ENCODE results near the gene ULK4.

The ULK4 gene

GRCh38 chr3:41753651-41754050 lies 208.3 kb downstream of the ULK4 start:
- TF ChIP-seq, protein P1, sequence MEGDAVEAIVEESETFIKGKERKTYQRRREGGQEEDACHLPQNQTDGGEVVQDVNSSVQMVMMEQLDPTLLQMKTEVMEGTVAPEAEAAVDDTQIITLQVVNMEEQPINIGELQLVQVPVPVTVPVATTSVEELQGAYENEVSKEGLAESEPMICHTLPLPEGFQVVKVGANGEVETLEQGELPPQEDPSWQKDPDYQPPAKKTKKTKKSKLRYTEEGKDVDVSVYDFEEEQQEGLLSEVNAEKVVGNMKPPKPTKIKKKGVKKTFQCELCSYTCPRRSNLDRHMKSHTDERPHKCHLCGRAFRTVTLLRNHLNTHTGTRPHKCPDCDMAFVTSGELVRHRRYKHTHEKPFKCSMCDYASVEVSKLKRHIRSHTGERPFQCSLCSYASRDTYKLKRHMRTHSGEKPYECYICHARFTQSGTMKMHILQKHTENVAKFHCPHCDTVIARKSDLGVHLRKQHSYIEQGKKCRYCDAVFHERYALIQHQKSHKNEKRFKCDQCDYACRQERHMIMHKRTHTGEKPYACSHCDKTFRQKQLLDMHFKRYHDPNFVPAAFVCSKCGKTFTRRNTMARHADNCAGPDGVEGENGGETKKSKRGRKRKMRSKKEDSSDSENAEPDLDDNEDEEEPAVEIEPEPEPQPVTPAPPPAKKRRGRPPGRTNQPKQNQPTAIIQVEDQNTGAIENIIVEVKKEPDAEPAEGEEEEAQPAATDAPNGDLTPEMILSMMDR (IDR thresholded peaks at IDR 0.05), result no peak

GRCh38 chr3:41751597-41751996 lies 210.3 kb downstream of the ULK4 start:
- TF ChIP-seq, protein P1 (IDR thresholded peaks at IDR 0.05), result no peak

DNA sequence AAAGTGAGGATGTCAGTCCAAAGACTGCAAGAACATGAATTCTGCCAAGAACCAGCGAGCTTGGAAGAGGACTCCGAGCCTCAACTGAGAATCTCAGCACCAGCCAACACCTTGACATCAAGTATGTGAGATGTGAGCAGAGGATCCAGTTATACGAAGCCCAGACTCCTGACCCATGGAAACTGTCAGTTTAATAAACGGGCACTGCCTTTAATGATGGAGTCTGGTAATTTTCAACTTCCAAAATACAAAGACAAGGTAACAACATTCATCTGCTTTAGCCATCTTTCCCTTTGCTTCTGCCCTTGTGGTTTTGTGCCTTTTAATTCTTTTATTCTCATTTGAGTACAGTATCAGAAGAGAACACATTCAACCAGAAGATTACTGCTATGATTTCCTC lies 211.9 kb downstream of the ULK4 start:
- TF ChIP-seq, protein P1 (IDR thresholded peaks at IDR 0.05), result no peak

GRCh38 chr3:41746215-41746614 lies 215.7 kb downstream of the ULK4 start:
- TF ChIP-seq, protein P1 (IDR thresholded peaks at IDR 0.05), result no peak

- TF ChIP-seq, protein P1 (IDR thresholded peaks at IDR 0.05), result no peak
Measured at GRCh38 chr3:41742121-41742520, 219.8 kb downstream of the ULK4 start.

DNA sequence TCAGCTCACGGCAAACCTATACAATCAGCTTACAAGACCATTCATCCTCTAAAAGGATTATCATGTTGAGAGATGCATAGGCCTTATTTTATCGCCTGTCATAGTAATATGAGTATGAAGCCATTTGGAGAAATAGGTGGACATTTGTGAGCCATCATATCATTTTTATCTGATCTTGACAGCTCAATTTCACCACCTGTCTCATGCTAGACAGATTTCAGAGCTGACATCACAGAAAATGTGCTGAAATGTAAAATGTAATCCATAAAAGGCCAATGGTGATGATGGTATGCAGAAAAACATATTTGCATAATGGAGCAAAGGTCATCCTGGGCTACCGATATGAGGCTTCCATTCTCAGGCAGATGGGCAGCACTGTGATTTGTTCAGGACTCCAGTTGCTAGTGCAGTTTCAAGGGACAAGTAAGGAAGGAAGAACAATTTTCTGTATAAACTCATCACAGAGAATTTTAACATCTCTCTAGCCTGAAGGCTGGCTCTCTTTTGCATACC lies 221.5 kb downstream of the ULK4 start:
- TF ChIP-seq, protein P1 (IDR thresholded peaks at IDR 0.05), result no peak

GRCh38 chr3:41726891-41727290 lies 235.0 kb downstream of the ULK4 start:
- TF ChIP-seq, protein P1 (IDR thresholded peaks at IDR 0.05), result no peak

DNA sequence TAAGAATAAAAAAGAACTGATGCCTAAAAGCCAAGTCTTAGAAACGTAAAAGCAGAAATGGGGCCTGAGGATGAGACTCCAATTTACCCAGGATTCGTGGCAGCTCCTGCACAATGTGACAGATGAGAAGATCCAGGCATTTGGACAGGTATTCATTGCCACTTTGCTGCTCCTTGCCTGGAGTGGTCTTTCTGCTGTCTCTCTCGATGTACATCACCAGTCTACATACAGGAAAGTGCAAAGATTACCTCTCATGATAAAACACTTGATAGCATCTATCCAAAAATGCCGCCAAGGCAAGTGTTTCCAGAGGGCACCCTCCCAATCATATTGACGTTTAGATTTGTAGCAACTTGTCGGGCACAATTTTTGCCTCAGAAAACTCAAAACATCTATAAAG lies 244.3 kb downstream of the ULK4 start:
- TF ChIP-seq, protein P1 (IDR thresholded peaks at IDR 0.05), result no peak
